Measurements from ENCODE around the gene GCLC.

The GCLC gene

GRCh38 chr6:53536561-53536960, 8.3 kb downstream of the GCLC start:
- CTCF ChIA-PET: interaction anchor here (3.6 kb wide), 1 partner anchor 44 kb away, joined by 11 read pairs; no protein-coding TSS in a partner anchor
- Histone ChIP-seq H3K9me3 (ENCODE audit: control extremely low read depth in 1 of 5, control insufficient read depth in 4 of 5, insufficient read depth in 2 of 5, low read depth in 1 of 5, low read length in 4 of 5) (no peaks in the 10 kb centered on the region), H3K27ac (ENCODE audit: insufficient read depth in 1 of 2, low read depth in 1 of 2, low read length in 2 of 2, poor library complexity in 1 of 2, severe bottlenecking in 2 of 2) (no peak overlapping the region), H3K4me3 (ENCODE audit: control insufficient read depth in 1 of 7, extremely low read depth in 1 of 7, insufficient read depth in 4 of 7, low read depth in 2 of 7, low read length in 6 of 7) (no peak overlapping the region), H3K36me3 (ENCODE audit: control insufficient read depth in 4 of 4, insufficient read depth in 4 of 4, low read length in 3 of 4) (peaks cover 0 to 6% (median 3%) of the 10 kb centered on the region in 4 experiments), H3K4me1 (ENCODE audit: control extremely low read depth in 1 of 4, control insufficient read depth in 4 of 4, insufficient read depth in 4 of 4, low read length in 3 of 4) (peaks cover 4 to 24% (median 12%) of the 10 kb centered on the region in 4 experiments), H3K27me3 (replicated peaks in 2 of 5; ENCODE audit: control insufficient read depth in 4 of 5, insufficient read depth in 5 of 5, low read length in 4 of 5) (no peaks in the 10 kb centered on the region)
- WGBS (ENCODE audit: insufficient coverage): 83% methylated on average over 1 of the region's 1 CpG
- no peak for DNase-seq
- POLR2A ChIA-PET: interaction anchor here (0.7 kb wide), 1 partner anchor 145 kb away, joined by 4 read pairs; no protein-coding TSS in a partner anchor

GRCh38 chr6:53532942-53533341, 12.0 kb downstream of the GCLC start:
- no peaks in the 10 kb centered on the region for H3K9me3 ChIP-seq (ENCODE audit: control extremely low read depth in 1 of 5, control insufficient read depth in 4 of 5, insufficient read depth in 2 of 5, low read depth in 1 of 5, low read length in 4 of 5)
- peaks cover 0 to 4% (median 0%) of the 10 kb centered on the region in 4 experiments for H3K36me3 ChIP-seq (ENCODE audit: control insufficient read depth in 4 of 4, insufficient read depth in 4 of 4, low read length in 3 of 4)
- H3K27me3 ChIP-seq (replicated peaks in 2 of 5; ENCODE audit: control insufficient read depth in 4 of 5, insufficient read depth in 5 of 5, low read length in 4 of 5): no peaks in the 10 kb centered on the region
- no CpG with 5 or more reads among the region's 1 CpG for WGBS (ENCODE audit: insufficient coverage)
- H3K4me3 ChIP-seq (ENCODE audit: control insufficient read depth in 1 of 7, extremely low read depth in 1 of 7, insufficient read depth in 4 of 7, low read depth in 2 of 7, low read length in 6 of 7): no peak overlapping the region
- H3K4me1 ChIP-seq (ENCODE audit: control extremely low read depth in 1 of 4, control insufficient read depth in 4 of 4, insufficient read depth in 4 of 4, low read length in 3 of 4): peaks cover 4 to 24% (median 14%) of the 10 kb centered on the region in 4 experiments
- ChIA-PET POLR2A (interaction anchor here (1.1 kb wide), 1 partner anchor 8 kb away, joined by 3 read pairs; no protein-coding TSS in a partner anchor), CTCF (interaction anchor here (1.6 to 1.9 kb wide), 2 partner anchors 11 to 40 kb away, joined by 5 to 8 read pairs; no protein-coding TSS in a partner anchor)
- DNase-seq: no peak
- peak overlapping the region in 1 of 2 experiments; percentile 70 for H3K27ac ChIP-seq (ENCODE audit: insufficient read depth in 1 of 2, low read depth in 1 of 2, low read length in 2 of 2, poor library complexity in 1 of 2, severe bottlenecking in 2 of 2)

- H3K4me3 ChIP-seq (ENCODE audit: control insufficient read depth in 1 of 7, extremely low read depth in 1 of 7, insufficient read depth in 4 of 7, low read depth in 2 of 7, low read length in 6 of 7): peak overlapping the region in 4 of 7 experiments; percentile 21 to 63 (median 49)
- 43% methylated on average over 4 of the region's 8 CpGs for WGBS (ENCODE audit: insufficient coverage)
- H3K9me3 ChIP-seq (ENCODE audit: control extremely low read depth in 1 of 5, control insufficient read depth in 4 of 5, insufficient read depth in 2 of 5, low read depth in 1 of 5, low read length in 4 of 5): no peaks in the 10 kb centered on the region
- peak overlapping the region in 1 of 2 experiments; percentile 70 for H3K27ac ChIP-seq (ENCODE audit: insufficient read depth in 1 of 2, low read depth in 1 of 2, low read length in 2 of 2, poor library complexity in 1 of 2, severe bottlenecking in 2 of 2)
- peaks cover 4 to 24% (median 16%) of the 10 kb centered on the region in 4 experiments for H3K4me1 ChIP-seq (ENCODE audit: control extremely low read depth in 1 of 4, control insufficient read depth in 4 of 4, insufficient read depth in 4 of 4, low read length in 3 of 4)
- ChIA-PET POLR2A (interaction anchor here (1.1 kb wide), 1 partner anchor 9 kb away, joined by 3 read pairs; no protein-coding TSS in a partner anchor), CTCF (interaction anchor here (0.6 to 1.9 kb wide), 5 partner anchors 8 to 39 kb away, joined by 3 to 8 read pairs (median 5); no protein-coding TSS in a partner anchor)
- H3K27me3 ChIP-seq (replicated peaks in 2 of 5; ENCODE audit: control insufficient read depth in 4 of 5, insufficient read depth in 5 of 5, low read length in 4 of 5): no peaks in the 10 kb centered on the region
- H3K36me3 ChIP-seq (ENCODE audit: control insufficient read depth in 4 of 4, insufficient read depth in 4 of 4, low read length in 3 of 4): peaks cover 0 to 4% (median 0%) of the 10 kb centered on the region in 4 experiments
- DNase-seq: peak; percentile 37 to 83 (median 67)
Measured at GRCh38 chr6:53532061-53532797, 12.7 kb downstream of the GCLC start.

- DNase-seq: no peak
- CTCF ChIA-PET: interaction anchor here (0.9 to 1.9 kb wide), 4 partner anchors 8 to 95 kb away, joined by 3 to 8 read pairs (median 6); no protein-coding TSS in a partner anchor
- POLR2A ChIA-PET: no interaction called here
- H3K36me3 ChIP-seq (ENCODE audit: control insufficient read depth in 4 of 4, insufficient read depth in 4 of 4, low read length in 3 of 4): peaks cover 0 to 4% (median 0%) of the 10 kb centered on the region in 4 experiments
- H3K4me1 ChIP-seq (ENCODE audit: control extremely low read depth in 1 of 4, control insufficient read depth in 4 of 4, insufficient read depth in 4 of 4, low read length in 3 of 4): peaks cover 4 to 28% (median 17%) of the 10 kb centered on the region in 4 experiments
- 100% methylated on average over 5 of the region's 6 CpGs for WGBS (ENCODE audit: insufficient coverage)
- no peaks in the 10 kb centered on the region for H3K27me3 ChIP-seq (replicated peaks in 2 of 5; ENCODE audit: control insufficient read depth in 4 of 5, insufficient read depth in 5 of 5, low read length in 4 of 5)
- H3K27ac ChIP-seq (ENCODE audit: insufficient read depth in 1 of 2, low read depth in 1 of 2, low read length in 2 of 2, poor library complexity in 1 of 2, severe bottlenecking in 2 of 2): no peak overlapping the region
- H3K4me3 ChIP-seq (ENCODE audit: control insufficient read depth in 1 of 7, extremely low read depth in 1 of 7, insufficient read depth in 4 of 7, low read depth in 2 of 7, low read length in 6 of 7): no peak overlapping the region
- no peaks in the 10 kb centered on the region for H3K9me3 ChIP-seq (ENCODE audit: control extremely low read depth in 1 of 5, control insufficient read depth in 4 of 5, insufficient read depth in 2 of 5, low read depth in 1 of 5, low read length in 4 of 5)
Measured at GRCh38 chr6:53530780-53531386, 14.0 kb downstream of the GCLC start.

GRCh38 chr6:53530346-53530745, 14.6 kb downstream of the GCLC start:
- Histone ChIP-seq H3K4me3 (ENCODE audit: control insufficient read depth in 1 of 7, extremely low read depth in 1 of 7, insufficient read depth in 4 of 7, low read depth in 2 of 7, low read length in 6 of 7) (no peak overlapping the region), H3K27me3 (replicated peaks in 2 of 5; ENCODE audit: control insufficient read depth in 4 of 5, insufficient read depth in 5 of 5, low read length in 4 of 5) (no peaks in the 10 kb centered on the region), H3K4me1 (ENCODE audit: control extremely low read depth in 1 of 4, control insufficient read depth in 4 of 4, insufficient read depth in 4 of 4, low read length in 3 of 4) (peaks cover 4 to 28% (median 17%) of the 10 kb centered on the region in 4 experiments), H3K27ac (ENCODE audit: insufficient read depth in 1 of 2, low read depth in 1 of 2, low read length in 2 of 2, poor library complexity in 1 of 2, severe bottlenecking in 2 of 2) (no peak overlapping the region), H3K36me3 (ENCODE audit: control insufficient read depth in 4 of 4, insufficient read depth in 4 of 4, low read length in 3 of 4) (peaks cover 0 to 4% (median 0%) of the 10 kb centered on the region in 4 experiments), H3K9me3 (ENCODE audit: control extremely low read depth in 1 of 5, control insufficient read depth in 4 of 5, insufficient read depth in 2 of 5, low read depth in 1 of 5, low read length in 4 of 5) (no peaks in the 10 kb centered on the region)
- 98% methylated on average over 5 of the region's 5 CpGs for WGBS (ENCODE audit: insufficient coverage)
- CTCF ChIA-PET: interaction anchor here (0.9 to 1.4 kb wide), 2 partner anchors 10 to 96 kb away, joined by 3 to 6 read pairs; no protein-coding TSS in a partner anchor
- POLR2A ChIA-PET: no interaction called here
- no peak for DNase-seq

- POLR2A ChIA-PET: no interaction called here
Measured at GRCh38 chr6:53529324-53530036, 15.4 kb downstream of the GCLC start.

More at GRCh38 chr6:53529324-53530036, 15.4 kb downstream of the GCLC start:
- no peak for DNase-seq
- H3K4me3 ChIP-seq (ENCODE audit: control insufficient read depth in 1 of 7, extremely low read depth in 1 of 7, insufficient read depth in 4 of 7, low read depth in 2 of 7, low read length in 6 of 7): no peak overlapping the region
- H3K9me3 ChIP-seq (ENCODE audit: control extremely low read depth in 1 of 5, control insufficient read depth in 4 of 5, insufficient read depth in 2 of 5, low read depth in 1 of 5, low read length in 4 of 5): no peaks in the 10 kb centered on the region
- H3K27me3 ChIP-seq (replicated peaks in 2 of 5; ENCODE audit: control insufficient read depth in 4 of 5, insufficient read depth in 5 of 5, low read length in 4 of 5): no peaks in the 10 kb centered on the region
- WGBS (ENCODE audit: insufficient coverage): 100% methylated on average over 5 of the region's 5 CpGs
- peaks cover 4 to 28% (median 17%) of the 10 kb centered on the region in 4 experiments for H3K4me1 ChIP-seq (ENCODE audit: control extremely low read depth in 1 of 4, control insufficient read depth in 4 of 4, insufficient read depth in 4 of 4, low read length in 3 of 4)
- CTCF ChIA-PET: no interaction called here
- H3K36me3 ChIP-seq (ENCODE audit: control insufficient read depth in 4 of 4, insufficient read depth in 4 of 4, low read length in 3 of 4): peaks cover 0 to 4% (median 0%) of the 10 kb centered on the region in 4 experiments
- H3K27ac ChIP-seq (ENCODE audit: insufficient read depth in 1 of 2, low read depth in 1 of 2, low read length in 2 of 2, poor library complexity in 1 of 2, severe bottlenecking in 2 of 2): no peak overlapping the region

Data from common myeloid progenitor, CD34-positive (primary cell).